EL (cell line): ENCODE data around the gene PLCD1.

ENCODE experiments used
- DNase-seq: peaks from one replicate; pipeline ENCODE4 v3.0.0-alpha.2; 2016

PLCD1 gene

DNA sequence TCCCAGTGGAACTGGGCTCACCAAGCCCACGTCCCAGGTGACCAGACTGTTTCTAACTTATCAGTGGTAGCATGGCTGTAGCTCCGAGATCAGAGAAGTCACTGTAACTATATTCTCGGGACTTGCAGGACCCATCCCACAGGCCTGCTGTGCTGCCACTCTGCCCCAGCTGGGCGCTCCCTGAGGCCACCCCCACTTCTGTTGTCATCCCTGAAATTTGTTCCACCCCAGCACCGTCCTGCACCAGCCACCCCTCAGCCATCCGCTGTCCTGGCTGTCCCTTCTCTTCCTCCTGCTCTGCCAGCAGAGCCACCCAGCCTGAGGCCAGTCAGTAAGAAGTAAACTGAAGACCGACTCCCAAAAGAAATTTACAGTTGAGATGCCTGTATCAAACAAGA lies 71.9 kb downstream of the PLCD1 start:
- DNase-seq = no peak
